Hippocampal formation (tissue), 2 donors: Measurements from ENCODE around the gene OTOR.
A peak's percentile ranks its signal among the peaks of the same experiment; 100 is the strongest.

ENCODE experiments used
- DNase-seq, 2 donors: peaks; one replicate each; lab custom pipeline; 2025; lab: John Stamatoyannopoulos, UW

OTOR gene

GRCh38 chr20:16748308-16748900 is at the start of gene OTOR:
OTOR (plus strand) TSS chr20:16748358; CDS start chr20:16748402, 44 bp downstream.
- DNase-seq = no peak

GRCh38 chr20:16699293-16699692 is 48.9 kb upstream of the OTOR start:
- no peak for DNase-seq

GRCh38 chr20:16701296-16701695 is 46.9 kb upstream of the OTOR start:
- no peak for DNase-seq

GRCh38 chr20:16703570-16703969 is 44.6 kb upstream of the OTOR start:
- DNase-seq = no peak

DNA sequence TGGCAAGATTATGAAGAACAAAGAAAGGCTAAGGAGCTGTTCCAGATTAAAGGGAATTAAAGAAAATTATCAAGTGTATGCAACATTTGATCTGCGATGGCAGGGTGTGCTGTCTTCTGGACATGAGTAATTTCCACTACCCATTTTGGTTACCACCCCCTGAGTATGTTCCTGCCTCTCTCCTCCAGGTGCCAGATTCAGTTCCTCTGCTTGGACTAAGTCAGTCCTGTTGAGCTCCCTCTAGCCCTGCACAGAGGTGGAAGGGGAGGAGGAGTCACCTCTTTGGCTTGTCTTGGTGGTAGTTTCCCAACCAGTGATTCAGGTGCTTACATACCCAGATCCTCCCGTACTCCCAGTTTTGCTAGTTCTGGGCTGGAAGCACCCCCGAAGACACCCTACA is 40.5 kb upstream of the OTOR start:
- DNase-seq = no peak

- DNase-seq = no peak
Observed at GRCh38 chr20:16708602-16709001, 39.6 kb upstream of the OTOR start.

DNA sequence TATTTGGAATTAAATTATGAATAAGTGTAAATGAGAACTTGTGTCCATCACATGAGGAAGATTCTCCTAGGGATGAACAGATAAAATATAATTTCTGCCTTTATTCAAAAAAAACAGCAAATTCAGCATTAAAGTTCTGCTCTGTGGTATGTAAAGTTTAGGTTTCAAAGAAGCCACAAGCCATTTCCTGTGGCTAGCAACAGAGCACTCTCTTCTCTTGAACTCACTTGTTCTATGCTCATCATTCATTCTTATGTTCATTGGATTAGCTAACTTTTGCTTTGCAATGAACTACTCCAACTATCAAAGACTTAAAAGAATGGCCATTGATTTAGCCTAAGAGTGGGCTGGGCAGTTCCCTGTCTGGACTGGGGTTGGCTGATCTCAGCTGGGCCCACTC is 39.1 kb upstream of the OTOR start:
- DNase-seq = no peak

GRCh38 chr20:16710781-16711180 is 37.4 kb upstream of the OTOR start:
- DNase-seq = no peak

DNA sequence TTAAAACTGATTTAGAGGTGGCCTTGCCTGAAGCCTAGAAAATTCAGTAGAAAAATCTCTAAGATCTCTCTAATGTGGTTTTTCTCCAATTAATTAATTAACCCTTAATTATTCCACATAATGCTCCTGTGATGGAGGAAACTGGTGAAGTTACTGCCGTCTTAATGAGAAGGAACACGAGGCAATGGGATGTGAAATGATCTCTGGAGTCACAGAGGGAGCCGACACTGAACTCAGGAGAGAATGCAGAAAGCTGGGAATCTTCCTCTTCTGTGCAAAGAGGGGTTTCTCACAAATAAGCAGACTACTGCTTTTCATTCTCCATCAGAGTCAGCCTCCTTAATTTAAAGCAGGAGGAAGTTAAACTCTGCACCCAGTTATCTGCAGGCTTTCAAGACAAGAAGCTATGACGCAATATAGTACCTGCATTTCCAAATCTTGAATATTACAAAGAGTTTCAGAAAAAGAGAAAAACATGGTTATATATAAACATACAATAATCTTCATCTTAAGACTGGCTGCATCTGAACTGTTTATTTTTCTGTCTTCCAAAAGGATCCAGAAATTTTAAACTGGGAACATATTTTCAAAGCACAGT is 36.4 kb upstream of the OTOR start:
- DNase-seq = no peak

DNA sequence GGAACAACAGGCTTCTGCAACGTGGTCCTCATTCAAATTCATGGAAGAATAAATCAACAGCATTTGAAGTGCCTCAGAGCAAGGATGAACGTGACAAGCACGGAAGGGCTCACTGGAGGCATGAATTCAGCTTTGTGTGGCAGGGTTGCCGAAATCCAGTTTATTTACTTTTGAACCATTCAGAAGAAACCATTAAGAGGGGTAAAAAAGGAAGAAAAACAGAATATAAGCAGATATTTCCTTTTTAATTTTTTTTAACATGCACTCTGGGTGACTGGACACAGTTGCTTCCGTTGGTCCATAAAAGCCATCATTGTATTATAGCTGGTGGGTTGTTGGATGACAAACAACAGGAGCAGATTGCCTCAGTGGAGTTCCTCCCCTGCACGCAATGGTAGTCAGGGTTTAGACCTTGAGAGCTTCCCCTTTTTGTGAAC is 35.6 kb upstream of the OTOR start:
- no peak for DNase-seq

- no peak for DNase-seq
Observed at GRCh38 chr20:16713066-16713465, 35.1 kb upstream of the OTOR start.

GRCh38 chr20:16714242-16714641 is 33.9 kb upstream of the OTOR start:
- no peak for DNase-seq

DNA sequence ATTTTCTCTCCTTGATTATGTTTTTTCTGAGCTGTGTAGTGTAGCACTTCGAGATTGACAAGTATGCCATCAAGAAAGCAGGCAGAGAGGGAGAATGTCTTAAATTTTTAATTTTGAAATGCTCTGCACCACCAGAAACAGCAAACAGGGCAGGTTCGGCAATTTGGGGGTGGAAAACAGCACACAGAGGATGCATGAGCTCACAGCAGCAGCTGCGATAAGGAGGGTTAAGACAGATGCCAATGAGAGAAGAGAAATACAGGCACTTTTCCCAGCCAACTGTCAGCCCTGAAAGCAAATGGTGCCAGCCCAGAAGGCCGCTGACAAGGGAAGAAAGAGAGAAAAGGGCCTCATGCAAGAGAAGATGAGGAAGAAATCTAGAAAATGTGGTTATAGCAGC is 33.4 kb upstream of the OTOR start:
- DNase-seq = peak; percentile 14 to 46

GRCh38 chr20:16719421-16719820 is 28.7 kb upstream of the OTOR start:
- DNase-seq = no peak

DNA sequence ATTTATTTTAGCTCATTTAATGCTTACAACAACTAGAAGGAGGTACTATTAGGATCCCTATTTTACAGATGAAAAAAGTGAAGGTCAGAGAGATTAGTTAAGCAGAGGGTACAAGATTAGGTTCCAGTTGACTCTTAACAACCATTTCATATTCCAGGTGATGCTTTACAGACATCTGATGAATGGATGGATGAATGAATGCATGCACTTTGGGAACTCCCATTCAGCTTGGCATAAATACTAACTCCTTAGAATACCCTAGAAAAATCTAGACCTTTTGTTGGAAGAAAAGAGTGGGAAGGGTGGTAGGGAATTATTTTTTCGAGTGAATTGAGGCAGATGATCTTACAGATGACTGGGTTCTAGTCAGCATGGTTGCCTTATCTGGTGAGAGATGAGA is 19.1 kb upstream of the OTOR start:
- no peak for DNase-seq

GRCh38 chr20:16729565-16730460 is 18.3 kb upstream of the OTOR start, which contains the start of gene SNRPB2:
SNRPB2 (plus strand) TSS chr20:16730026; CDS start chr20:16731703, 1,677 bp downstream.
- DNase-seq = peak; percentile 88

GRCh38 chr20:16732506-16733152 is 15.5 kb upstream of the OTOR start:
- DNase-seq = no peak

- DNase-seq = no peak
Observed at GRCh38 chr20:16740365-16741072, 7.6 kb upstream of the OTOR start.

- DNase-seq = peak in 1 of 2 donors; percentile 3
Observed at GRCh38 chr20:16744178-16744807, 3.9 kb upstream of the OTOR start.

- DNase-seq = no peak
Observed at GRCh38 chr20:16745204-16745603, 3.0 kb upstream of the OTOR start.

GRCh38 chr20:16747291-16747811 is 807 bp upstream of the OTOR start:
- no peak for DNase-seq
